GM23338 (cell line): ENCODE results near the gene AKT2. TPM values are rescaled to one million over a fixed set of nuclear protein-coding genes. Genes with fewer than 3 reads are reported as not detected.

Source experiments
- CREB1 ChIP-seq: fragments of 250-450 bp; sonication (Bioruptor Pico); IDR thresholded peaks from 2 replicates; pipeline ENCODE4 v1.5.0; 2020; ENCODE audit warnings: low read depth, mild to moderate bottlenecking, moderate library complexity
- NANOG ChIP-seq: IDR thresholded peaks from 2 replicates; pipeline ENCODE4 v1.6.1; 2016; ENCODE audit warnings: antibody characterized with exemption, borderline replicate concordance
- ZNF114 ChIP-seq: fragments of 250-450 bp; sonication (Bioruptor Pico); IDR thresholded peaks from 2 replicates; pipeline ENCODE4 v1.5.0; 2020; ENCODE audit warnings: mild to moderate bottlenecking, moderate library complexity
- ZNF331 ChIP-seq: fragments of 250-450 bp; sonication (Bioruptor Pico); IDR thresholded peaks from 2 replicates; pipeline ENCODE4 v1.5.0; 2020; ENCODE audit warnings: low read depth, mild to moderate bottlenecking, moderate library complexity
- polyA plus RNA-seq: library from polyadenylated mRNA; unstranded; fragments of >200 nt; fragmentation: Nextera tagmentation; extraction: Ambion mirVana; gene quantifications from 2 replicates; pipeline ENCODE4 v1.2.1, GENCODE V29; 2016
- total RNA-seq: library from RNA; depleted of rRNA; stranded (reverse); fragments of >200 nt; shearing (Covaris generic); gene quantifications from 2 replicates; pipeline ENCODE4 v1.2.3, GENCODE V29; 2014
- TF ChIP-seq, protein P1 (sequence below): fragments of 250-450 bp; sonication (Bioruptor Pico); IDR thresholded peaks from 2 replicates; pipeline ENCODE4 v1.5.0; 2020; ENCODE audit warnings: mild to moderate bottlenecking, moderate library complexity
- TF ChIP-seq, protein P2 (sequence below): IDR thresholded peaks from one replicate; pipeline ENCODE4 v1.6.1; 2018; ENCODE audit warnings: antibody characterized with exemption; ENCODE audit not compliant: unreplicated experiment

Gene AKT2
- total and polyA plus RNA-seq, 2 experiments from 2014 or later, result 17.6 to 123 TPM

DNA sequence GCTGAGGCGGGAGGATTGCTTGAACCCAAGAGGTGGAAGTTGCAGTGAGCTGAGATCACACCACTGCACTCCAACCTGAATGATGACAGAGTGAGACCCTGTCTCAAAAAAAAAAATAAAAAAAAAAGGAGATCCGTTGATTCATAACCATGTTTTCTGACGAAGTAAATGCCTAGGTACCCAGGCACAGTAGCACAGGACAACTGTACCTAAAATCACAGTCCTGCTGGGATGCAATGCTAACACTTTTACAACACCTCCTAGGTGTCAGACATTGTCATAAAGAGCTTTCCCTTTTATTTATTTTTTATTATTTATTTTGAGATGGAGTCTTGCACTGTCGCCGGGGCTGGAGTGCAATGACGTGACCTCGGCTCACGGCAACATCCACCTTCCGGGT lies 64.5 kb downstream of the AKT2 start (continued):
- TF ChIP-seq, protein P1, sequence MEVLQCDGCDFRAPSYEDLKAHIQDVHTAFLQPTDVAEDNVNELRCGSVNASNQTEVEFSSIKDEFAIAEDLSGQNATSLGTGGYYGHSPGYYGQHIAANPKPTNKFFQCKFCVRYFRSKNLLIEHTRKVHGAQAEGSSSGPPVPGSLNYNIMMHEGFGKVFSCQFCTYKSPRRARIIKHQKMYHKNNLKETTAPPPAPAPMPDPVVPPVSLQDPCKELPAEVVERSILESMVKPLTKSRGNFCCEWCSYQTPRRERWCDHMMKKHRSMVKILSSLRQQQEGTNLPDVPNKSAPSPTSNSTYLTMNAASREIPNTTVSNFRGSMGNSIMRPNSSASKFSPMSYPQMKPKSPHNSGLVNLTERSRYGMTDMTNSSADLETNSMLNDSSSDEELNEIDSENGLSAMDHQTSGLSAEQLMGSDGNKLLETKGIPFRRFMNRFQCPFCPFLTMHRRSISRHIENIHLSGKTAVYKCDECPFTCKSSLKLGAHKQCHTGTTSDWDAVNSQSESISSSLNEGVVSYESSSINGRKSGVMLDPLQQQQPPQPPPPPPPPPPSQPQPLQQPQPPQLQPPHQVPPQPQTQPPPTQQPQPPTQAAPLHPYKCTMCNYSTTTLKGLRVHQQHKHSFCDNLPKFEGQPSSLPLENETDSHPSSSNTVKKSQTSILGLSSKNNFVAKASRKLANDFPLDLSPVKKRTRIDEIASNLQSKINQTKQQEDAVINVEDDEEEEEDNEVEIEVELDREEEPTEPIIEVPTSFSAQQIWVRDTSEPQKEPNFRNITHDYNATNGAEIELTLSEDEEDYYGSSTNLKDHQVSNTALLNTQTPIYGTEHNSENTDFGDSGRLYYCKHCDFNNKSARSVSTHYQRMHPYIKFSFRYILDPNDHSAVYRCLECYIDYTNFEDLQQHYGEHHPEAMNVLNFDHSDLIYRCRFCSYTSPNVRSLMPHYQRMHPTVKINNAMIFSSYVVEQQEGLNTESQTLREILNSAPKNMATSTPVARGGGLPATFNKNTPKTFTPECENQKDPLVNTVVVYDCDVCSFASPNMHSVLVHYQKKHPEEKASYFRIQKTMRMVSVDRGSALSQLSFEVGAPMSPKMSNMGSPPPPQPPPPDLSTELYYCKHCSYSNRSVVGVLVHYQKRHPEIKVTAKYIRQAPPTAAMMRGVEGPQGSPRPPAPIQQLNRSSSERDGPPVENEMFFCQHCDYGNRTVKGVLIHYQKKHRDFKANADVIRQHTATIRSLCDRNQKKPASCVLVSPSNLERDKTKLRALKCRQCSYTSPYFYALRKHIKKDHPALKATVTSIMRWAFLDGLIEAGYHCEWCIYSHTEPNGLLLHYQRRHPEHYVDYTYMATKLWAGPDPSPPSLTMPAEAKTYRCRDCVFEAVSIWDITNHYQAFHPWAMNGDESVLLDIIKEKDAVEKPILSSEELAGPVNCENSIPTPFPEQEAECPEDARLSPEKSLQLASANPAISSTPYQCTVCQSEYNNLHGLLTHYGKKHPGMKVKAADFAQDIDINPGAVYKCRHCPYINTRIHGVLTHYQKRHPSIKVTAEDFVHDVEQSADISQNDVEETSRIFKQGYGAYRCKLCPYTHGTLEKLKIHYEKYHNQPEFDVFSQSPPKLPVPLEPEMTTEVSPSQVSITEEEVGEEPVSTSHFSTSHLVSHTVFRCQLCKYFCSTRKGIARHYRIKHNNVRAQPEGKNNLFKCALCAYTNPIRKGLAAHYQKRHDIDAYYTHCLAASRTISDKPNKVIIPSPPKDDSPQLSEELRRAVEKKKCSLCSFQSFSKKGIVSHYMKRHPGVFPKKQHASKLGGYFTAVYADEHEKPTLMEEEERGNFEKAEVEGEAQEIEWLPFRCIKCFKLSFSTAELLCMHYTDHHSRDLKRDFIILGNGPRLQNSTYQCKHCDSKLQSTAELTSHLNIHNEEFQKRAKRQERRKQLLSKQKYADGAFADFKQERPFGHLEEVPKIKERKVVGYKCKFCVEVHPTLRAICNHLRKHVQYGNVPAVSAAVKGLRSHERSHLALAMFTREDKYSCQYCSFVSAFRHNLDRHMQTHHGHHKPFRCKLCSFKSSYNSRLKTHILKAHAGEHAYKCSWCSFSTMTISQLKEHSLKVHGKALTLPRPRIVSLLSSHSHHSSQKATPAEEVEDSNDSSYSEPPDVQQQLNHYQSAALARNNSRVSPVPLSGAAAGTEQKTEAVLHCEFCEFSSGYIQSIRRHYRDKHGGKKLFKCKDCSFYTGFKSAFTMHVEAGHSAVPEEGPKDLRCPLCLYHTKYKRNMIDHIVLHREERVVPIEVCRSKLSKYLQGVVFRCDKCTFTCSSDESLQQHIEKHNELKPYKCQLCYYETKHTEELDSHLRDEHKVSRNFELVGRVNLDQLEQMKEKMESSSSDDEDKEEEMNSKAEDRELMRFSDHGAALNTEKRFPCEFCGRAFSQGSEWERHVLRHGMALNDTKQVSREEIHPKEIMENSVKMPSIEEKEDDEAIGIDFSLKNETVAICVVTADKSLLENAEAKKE (CRISPR knock-in tag), result no peak
- no peak for TF ChIP-seq CREB1 (CRISPR knock-in tag)
- no peak for TF ChIP-seq ZNF114 (CRISPR knock-in tag)
- no peak for TF ChIP-seq ZNF331 (CRISPR knock-in tag)
- TF ChIP-seq, protein P2, sequence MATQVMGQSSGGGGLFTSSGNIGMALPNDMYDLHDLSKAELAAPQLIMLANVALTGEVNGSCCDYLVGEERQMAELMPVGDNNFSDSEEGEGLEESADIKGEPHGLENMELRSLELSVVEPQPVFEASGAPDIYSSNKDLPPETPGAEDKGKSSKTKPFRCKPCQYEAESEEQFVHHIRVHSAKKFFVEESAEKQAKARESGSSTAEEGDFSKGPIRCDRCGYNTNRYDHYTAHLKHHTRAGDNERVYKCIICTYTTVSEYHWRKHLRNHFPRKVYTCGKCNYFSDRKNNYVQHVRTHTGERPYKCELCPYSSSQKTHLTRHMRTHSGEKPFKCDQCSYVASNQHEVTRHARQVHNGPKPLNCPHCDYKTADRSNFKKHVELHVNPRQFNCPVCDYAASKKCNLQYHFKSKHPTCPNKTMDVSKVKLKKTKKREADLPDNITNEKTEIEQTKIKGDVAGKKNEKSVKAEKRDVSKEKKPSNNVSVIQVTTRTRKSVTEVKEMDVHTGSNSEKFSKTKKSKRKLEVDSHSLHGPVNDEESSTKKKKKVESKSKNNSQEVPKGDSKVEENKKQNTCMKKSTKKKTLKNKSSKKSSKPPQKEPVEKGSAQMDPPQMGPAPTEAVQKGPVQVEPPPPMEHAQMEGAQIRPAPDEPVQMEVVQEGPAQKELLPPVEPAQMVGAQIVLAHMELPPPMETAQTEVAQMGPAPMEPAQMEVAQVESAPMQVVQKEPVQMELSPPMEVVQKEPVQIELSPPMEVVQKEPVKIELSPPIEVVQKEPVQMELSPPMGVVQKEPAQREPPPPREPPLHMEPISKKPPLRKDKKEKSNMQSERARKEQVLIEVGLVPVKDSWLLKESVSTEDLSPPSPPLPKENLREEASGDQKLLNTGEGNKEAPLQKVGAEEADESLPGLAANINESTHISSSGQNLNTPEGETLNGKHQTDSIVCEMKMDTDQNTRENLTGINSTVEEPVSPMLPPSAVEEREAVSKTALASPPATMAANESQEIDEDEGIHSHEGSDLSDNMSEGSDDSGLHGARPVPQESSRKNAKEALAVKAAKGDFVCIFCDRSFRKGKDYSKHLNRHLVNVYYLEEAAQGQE, result no peak
- TF ChIP-seq NANOG, result no peak
